T-helper 1 cell treated with Interleukin-12 subunit alpha and Interleukin-12 subunit beta and Interleukin-4 antibody, amounts not matched to agents 30 μg/mL and 1 μg/mL, for 36 hours (primary cell): ENCODE data around the gene EDIL3.

Source experiments
- H3K27ac Mint-ChIP-seq: one replicate; pipeline ENCODE4 v1.8.0; 2021; ENCODE audit warnings: mild to moderate bottlenecking, mixed read lengths
- H3K27me3 Mint-ChIP-seq: one replicate; pipeline ENCODE4 v1.8.0; 2021; ENCODE audit warnings: low read depth, mixed read lengths
- H3K36me3 Mint-ChIP-seq: one replicate; pipeline ENCODE4 v1.8.0; 2021; ENCODE audit warnings: low read depth, mixed read lengths
- H3K4me1 Mint-ChIP-seq: one replicate; pipeline ENCODE4 v1.8.0; 2021; ENCODE audit warnings: low read depth, mixed read lengths
- H3K4me3 Mint-ChIP-seq: one replicate; pipeline ENCODE4 v1.8.0; 2021; ENCODE audit warnings: mild to moderate bottlenecking, moderate library complexity, mixed read lengths
- H3K9me3 Mint-ChIP-seq: one replicate; pipeline ENCODE4 v1.8.0; 2021; ENCODE audit warnings: mixed read lengths

Gene EDIL3

GRCh38 chr5:84273517-84273883 is 111.2 kb downstream of the EDIL3 start:
- Mint-ChIP-seq H3K9me3 (no peaks in the 10 kb centered on the region), H3K36me3 (no peaks in the 10 kb centered on the region), H3K4me3 (no peak overlapping the region), H3K27ac (no peak overlapping the region), H3K4me1 (no peaks in the 10 kb centered on the region), H3K27me3 (no peaks in the 10 kb centered on the region)

DNA sequence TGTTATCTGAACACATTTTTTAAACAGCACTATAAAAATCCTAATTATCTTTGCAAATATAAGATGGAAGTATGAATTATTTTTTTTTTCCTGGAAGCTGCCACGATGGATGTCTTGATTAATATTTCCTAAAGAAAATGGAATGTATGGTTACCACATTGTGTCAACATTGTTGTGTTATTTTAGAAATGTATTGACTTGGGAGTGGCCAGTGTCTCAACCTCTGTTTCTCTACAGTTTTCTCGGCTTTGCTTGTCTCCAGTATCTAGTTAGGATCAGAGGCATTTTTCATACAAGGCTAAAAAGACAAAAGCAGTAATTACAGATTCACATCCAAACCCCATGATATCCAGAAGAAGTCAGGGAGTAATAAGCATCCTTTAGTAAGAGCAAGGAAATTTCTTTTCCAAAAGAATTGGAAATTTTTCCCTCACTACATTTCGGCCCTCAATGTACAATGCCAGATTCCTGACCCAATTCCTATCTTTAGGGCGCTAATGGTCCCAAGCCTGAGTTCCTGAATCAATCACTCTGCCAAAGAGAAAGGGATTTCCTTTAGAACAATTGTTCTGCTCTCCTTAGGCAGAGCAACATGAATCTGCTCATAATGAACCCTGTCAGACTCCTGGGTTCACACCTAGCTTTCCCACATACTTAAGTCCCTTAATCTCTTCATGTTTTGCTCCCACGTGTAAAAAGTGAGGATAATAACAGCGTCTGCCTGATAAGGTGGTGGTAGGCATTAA is 111.7 kb downstream of the EDIL3 start:
- no peak overlapping the region for H3K4me3 Mint-ChIP-seq
- no peaks in the 10 kb centered on the region for H3K9me3 Mint-ChIP-seq
- H3K27ac Mint-ChIP-seq = no peak overlapping the region
- no peaks in the 10 kb centered on the region for H3K27me3 Mint-ChIP-seq
- H3K36me3 Mint-ChIP-seq = no peaks in the 10 kb centered on the region
- H3K4me1 Mint-ChIP-seq = no peaks in the 10 kb centered on the region

DNA sequence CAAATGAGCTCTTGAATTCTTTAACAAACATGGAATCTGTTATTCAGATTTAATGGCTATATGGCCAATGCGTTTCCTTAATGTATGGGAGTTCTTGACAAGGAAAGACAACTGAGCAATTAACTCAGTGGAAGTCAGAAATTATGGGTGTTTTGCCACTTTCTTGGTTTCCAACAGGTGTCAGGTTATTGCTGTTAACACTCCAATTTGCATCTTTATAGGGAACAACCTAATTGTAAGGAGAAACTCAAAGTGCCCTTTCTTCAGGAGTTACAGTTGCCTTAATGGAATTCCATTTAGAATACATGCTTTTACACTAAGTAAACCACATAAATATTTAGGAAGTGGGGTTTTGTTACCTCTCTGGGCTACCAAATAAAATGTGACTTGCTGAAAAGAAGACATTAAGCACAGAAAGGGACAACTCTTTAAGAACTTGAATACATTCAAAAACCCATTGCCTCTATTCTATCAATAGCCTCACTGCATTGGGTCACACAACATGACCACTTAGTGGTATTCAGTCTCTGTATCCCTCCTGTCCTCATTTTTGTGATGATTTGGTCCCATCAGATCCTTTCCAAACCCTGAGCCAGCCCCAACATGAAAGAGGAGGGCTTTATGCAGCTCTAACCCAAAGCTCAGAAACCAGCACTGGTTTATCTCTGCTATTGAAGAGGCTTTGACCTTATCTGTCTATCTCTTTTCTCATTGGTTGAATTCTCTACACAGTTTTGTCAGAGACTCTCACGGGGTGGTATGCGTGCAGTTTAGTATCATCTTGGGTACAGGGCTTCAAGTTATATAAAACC is 118.7 kb downstream of the EDIL3 start:
- H3K27me3 Mint-ChIP-seq = no peaks in the 10 kb centered on the region
- no peaks in the 10 kb centered on the region for H3K4me1 Mint-ChIP-seq
- no peaks in the 10 kb centered on the region for H3K9me3 Mint-ChIP-seq
- no peak overlapping the region for H3K27ac Mint-ChIP-seq
- no peak overlapping the region for H3K4me3 Mint-ChIP-seq
- no peaks in the 10 kb centered on the region for H3K36me3 Mint-ChIP-seq

GRCh38 chr5:84265130-84265529 is 119.5 kb downstream of the EDIL3 start:
- Mint-ChIP-seq H3K4me1 (no peaks in the 10 kb centered on the region), H3K27ac (no peak overlapping the region), H3K4me3 (no peak overlapping the region), H3K36me3 (no peaks in the 10 kb centered on the region), H3K27me3 (no peaks in the 10 kb centered on the region), H3K9me3 (no peaks in the 10 kb centered on the region)

DNA sequence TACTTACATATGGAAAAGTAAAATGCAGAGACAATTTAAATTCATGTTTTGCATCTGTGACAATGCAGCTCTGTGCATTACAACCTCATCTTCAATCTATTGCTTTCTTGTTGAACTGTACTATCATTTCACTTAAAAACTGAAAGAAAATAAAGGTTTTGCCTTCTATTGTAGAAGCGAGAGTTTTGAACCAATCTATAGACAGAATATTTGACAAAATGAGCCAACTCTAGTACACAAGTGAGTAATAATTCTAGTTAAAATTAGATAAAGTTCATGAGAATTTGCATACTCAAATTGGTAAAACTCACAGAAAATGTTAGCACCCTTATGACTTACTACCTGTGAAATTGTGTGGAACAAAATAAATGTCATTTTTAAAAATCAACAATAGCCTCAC is 123.7 kb downstream of the EDIL3 start:
- no peaks in the 10 kb centered on the region for H3K4me1 Mint-ChIP-seq
- no peak overlapping the region for H3K4me3 Mint-ChIP-seq
- H3K36me3 Mint-ChIP-seq = no peaks in the 10 kb centered on the region

GRCh38 chr5:84260140-84260539 is 124.5 kb downstream of the EDIL3 start:
- H3K27me3 Mint-ChIP-seq = no peaks in the 10 kb centered on the region
- no peaks in the 10 kb centered on the region for H3K4me1 Mint-ChIP-seq
- H3K36me3 Mint-ChIP-seq = no peaks in the 10 kb centered on the region
- H3K4me3 Mint-ChIP-seq = no peak overlapping the region
- H3K27ac Mint-ChIP-seq = no peak overlapping the region
- no peaks in the 10 kb centered on the region for H3K9me3 Mint-ChIP-seq

More for the DNA sequence above, 123.7 kb downstream of the EDIL3 start:
- H3K27ac Mint-ChIP-seq = no peak overlapping the region
- no peaks in the 10 kb centered on the region for H3K27me3 Mint-ChIP-seq
- H3K9me3 Mint-ChIP-seq = no peaks in the 10 kb centered on the region

DNA sequence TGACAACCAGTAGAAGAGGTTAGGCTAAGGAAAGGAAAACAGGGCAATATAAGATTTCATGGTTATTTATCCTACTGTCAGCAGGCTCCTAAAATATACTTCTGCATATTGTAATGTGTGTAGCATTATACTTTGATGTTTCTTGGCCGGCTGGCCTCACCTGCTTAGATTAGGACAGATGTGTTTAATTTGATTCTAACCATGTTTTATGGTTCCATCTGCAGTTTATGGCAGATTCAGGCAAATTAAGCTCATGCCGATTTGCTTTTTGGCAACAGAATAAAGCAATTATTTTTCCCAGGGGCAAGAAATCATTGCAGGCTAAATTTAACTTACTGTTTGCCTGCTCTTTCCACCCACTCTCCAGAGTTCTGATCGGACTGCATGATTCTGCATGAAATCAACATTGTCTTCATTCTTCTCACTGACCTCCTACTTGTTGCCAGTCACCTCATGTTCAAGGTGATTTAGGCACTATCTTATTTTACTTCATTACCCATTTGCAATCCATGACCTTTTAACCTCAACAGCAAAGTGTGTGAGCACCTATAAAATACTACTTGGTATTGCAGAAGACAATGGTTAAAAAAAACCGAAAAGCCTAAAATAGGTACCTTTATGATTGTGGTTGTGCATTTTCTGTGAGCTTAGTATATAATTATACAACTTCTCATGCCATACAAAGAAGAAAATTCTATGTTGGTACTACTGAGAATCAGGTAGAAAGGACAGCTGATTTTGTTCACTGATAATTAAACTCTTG is 125.2 kb downstream of the EDIL3 start:
- Mint-ChIP-seq H3K9me3 (no peaks in the 10 kb centered on the region), H3K4me1 (no peaks in the 10 kb centered on the region), H3K27ac (no peak overlapping the region), H3K4me3 (no peak overlapping the region), H3K36me3 (no peaks in the 10 kb centered on the region), H3K27me3 (no peaks in the 10 kb centered on the region)

DNA sequence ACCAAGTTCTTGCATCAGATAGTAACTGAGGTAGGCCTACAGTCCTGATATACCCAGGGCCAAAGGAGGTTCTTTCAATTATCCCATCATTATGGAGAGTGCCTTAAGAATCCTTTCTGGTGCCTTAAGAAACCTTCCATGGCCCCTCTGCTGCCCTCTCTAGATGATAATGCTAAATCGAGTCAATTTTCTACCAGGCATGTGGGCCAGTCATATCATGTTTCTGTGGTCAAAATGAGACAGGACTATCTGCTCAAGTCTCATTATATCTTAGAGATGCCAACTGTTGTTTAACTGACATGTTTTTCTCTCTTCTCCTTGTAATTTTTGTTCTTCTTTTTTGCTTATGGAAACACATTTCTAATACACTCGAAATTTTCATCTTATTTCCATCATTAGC is 127.6 kb downstream of the EDIL3 start:
- no peak overlapping the region for H3K27ac Mint-ChIP-seq
- no peaks in the 10 kb centered on the region for H3K9me3 Mint-ChIP-seq
- no peaks in the 10 kb centered on the region for H3K27me3 Mint-ChIP-seq
- H3K4me1 Mint-ChIP-seq = no peaks in the 10 kb centered on the region
- no peak overlapping the region for H3K4me3 Mint-ChIP-seq
- no peaks in the 10 kb centered on the region for H3K36me3 Mint-ChIP-seq

- H3K4me3 Mint-ChIP-seq = no peak overlapping the region
- no peaks in the 10 kb centered on the region for H3K36me3 Mint-ChIP-seq
- no peaks in the 10 kb centered on the region for H3K4me1 Mint-ChIP-seq
- no peaks in the 10 kb centered on the region for H3K9me3 Mint-ChIP-seq
- H3K27me3 Mint-ChIP-seq = no peaks in the 10 kb centered on the region
- H3K27ac Mint-ChIP-seq = no peak overlapping the region
Observed at GRCh38 chr5:84255315-84255714, 129.4 kb downstream of the EDIL3 start.

DNA sequence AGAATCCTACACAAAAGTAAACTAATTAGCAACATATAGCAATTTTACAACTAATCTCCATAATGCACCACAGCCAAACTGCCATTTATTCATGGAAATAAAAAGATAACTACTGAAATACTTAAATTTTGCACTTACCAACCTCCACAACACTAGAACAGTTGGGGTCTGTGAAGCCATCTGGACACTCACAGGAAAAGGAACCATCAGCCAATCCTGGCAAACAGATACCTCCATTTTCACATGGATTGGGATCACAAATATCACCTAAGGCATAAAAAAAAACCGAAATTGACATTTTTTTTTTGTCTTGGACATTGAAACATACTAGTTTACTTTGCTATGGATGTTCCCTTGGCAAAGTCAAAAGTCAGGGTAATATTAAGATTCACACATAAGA is 130.7 kb downstream of the EDIL3 start:
- Mint-ChIP-seq H3K27me3 (no peaks in the 10 kb centered on the region), H3K36me3 (no peaks in the 10 kb centered on the region), H3K4me1 (no peaks in the 10 kb centered on the region), H3K4me3 (no peak overlapping the region), H3K9me3 (no peaks in the 10 kb centered on the region), H3K27ac (no peak overlapping the region)

DNA sequence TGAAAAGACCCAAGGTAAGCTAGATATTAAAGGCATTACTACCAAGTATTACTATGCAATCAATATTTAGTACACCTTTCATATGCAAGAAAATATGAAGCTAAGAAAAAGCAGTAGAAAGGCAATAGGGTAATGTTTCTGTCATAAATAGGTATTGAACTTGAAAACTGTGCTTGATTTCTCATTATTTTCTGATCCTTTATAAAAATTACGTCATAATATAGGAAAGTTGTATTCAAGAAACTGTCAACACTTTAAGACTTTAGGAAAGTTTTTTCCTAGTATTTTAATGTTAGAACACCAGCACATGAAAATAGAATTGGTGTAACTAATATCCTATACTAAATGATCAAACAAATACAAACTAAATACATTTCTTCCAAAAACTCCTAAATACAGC is 133.2 kb downstream of the EDIL3 start:
- H3K4me1 Mint-ChIP-seq = no peaks in the 10 kb centered on the region
- no peak overlapping the region for H3K27ac Mint-ChIP-seq
- no peaks in the 10 kb centered on the region for H3K9me3 Mint-ChIP-seq
- no peak overlapping the region for H3K4me3 Mint-ChIP-seq
- H3K36me3 Mint-ChIP-seq = no peaks in the 10 kb centered on the region
- no peaks in the 10 kb centered on the region for H3K27me3 Mint-ChIP-seq

DNA sequence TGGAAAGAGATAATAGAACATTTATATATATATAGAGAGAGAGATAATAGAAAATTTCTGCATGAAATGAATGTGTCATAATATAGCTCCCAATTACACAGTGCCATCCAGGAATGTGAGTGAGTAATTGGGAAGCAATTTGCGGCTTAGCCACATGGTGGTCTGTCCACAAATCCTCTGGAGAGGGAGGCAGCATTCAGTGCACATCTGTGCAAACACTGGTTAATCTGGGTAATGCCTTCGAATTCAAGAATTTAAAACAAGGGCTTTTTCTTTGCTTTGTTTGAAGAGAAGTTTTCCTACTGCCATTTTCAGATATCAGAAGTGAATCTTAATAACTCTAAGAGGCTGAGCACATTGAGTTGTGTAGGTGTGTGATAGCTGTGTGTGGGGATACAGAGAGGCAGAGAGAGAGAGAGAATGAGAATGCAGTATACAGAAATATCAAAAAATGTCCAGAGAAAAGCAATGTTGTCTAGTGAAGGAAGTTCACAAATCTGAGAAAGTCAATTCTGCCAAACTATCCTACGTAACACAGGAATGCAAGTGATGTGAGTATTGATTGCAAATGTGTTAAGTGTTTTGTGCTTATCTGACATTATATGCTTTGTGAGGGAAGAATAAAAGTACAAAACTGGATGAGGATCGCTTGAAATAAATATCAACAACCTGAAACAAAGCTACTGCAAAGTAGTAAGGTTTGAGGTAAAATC is 134.6 kb downstream of the EDIL3 start:
- Mint-ChIP-seq H3K4me3 (no peak overlapping the region), H3K27me3 (no peaks in the 10 kb centered on the region), H3K9me3 (no peaks in the 10 kb centered on the region), H3K4me1 (no peaks in the 10 kb centered on the region), H3K36me3 (no peaks in the 10 kb centered on the region), H3K27ac (no peak overlapping the region)

GRCh38 chr5:84248013-84248412 is 136.7 kb downstream of the EDIL3 start:
- H3K4me1 Mint-ChIP-seq = no peaks in the 10 kb centered on the region
- H3K36me3 Mint-ChIP-seq = no peaks in the 10 kb centered on the region
- no peak overlapping the region for H3K27ac Mint-ChIP-seq
- H3K9me3 Mint-ChIP-seq = no peaks in the 10 kb centered on the region
- no peak overlapping the region for H3K4me3 Mint-ChIP-seq
- H3K27me3 Mint-ChIP-seq = no peaks in the 10 kb centered on the region

DNA sequence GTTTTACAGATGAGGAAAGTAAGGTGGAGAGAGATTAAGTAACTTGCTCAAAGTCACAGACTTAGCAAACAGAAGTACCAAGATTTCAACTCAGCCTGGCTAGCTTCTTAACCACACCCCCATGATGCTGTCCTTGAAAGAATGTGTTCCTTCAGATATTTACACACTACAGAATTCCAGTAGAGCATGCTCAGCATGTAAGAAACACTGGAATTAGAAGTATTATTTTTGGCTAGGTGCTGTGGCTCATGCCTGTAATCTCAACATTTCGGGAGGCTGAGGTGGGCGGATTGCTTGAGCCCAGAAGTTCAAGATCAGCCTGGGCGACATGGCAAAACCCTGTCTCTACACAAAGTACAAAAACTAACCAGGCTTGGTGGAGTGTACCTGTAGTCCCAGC is 142.4 kb downstream of the EDIL3 start:
- Mint-ChIP-seq H3K9me3 (no peaks in the 10 kb centered on the region), H3K4me3 (no peak overlapping the region), H3K27ac (no peak overlapping the region), H3K36me3 (no peaks in the 10 kb centered on the region), H3K4me1 (no peaks in the 10 kb centered on the region), H3K27me3 (no peaks in the 10 kb centered on the region)
